OCI-LY7 (cell line): ENCODE measurements around the gene MAML1. TPM values are rescaled to one million over a fixed set of nuclear protein-coding genes. Genes with fewer than 3 reads are reported as not detected.
A peak's percentile ranks its signal among the peaks of the same experiment; 100 is the strongest.

Experiments used
- BruUV-seq: library from RNA; stranded (reverse); fragments of 400-500 nt; replicated peaks from 2 replicates; lab custom pipeline; 2021; lab: Mats Ljungman, UMichigan
- CTCF ChIA-PET: fragments of 300-600 bp; sonication (Branson Sonifier 250); formaldehyde crosslinking; loops from one replicate; lab custom pipeline; 2022; ENCODE audit warnings: antibody characterized with exemption; ENCODE audit not compliant: unreplicated experiment; lab: Charles Lee
- POLR2A ChIA-PET: fragments of 300-600 bp; sonication (Branson Sonifier 250); formaldehyde crosslinking; loops from one replicate; lab custom pipeline; 2022; ENCODE audit warnings: antibody characterized with exemption; lab: Charles Lee
- DNase-seq: peaks from one replicate; pipeline ENCODE4 v3.0.0-alpha.2; 2015; ENCODE audit warnings: low spot score
- H2AFZ ChIP-seq: fragments of 200-600 bp; sonication (generic), shearing (Covaris generic); 2 replicates; pipeline ENCODE4 v1.6.1; 2014; ENCODE audit warnings: mild to moderate bottlenecking, antibody characterized with exemption, low read length, moderate library complexity
- H3K27ac ChIP-seq: fragments of 200-600 bp; sonication (generic); 2 replicates; pipeline ENCODE4 v1.5.1; 2014; ENCODE audit warnings: mixed run types, low read depth, mild to moderate bottlenecking, moderate library complexity, low read length, inconsistent platforms; ENCODE audit not compliant: poor library complexity, severe bottlenecking
- H3K36me3 ChIP-seq: fragments of 200-600 bp; sonication (generic); 2 replicates; pipeline ENCODE4 v1.6.1; 2014; ENCODE audit warnings: mild to moderate bottlenecking, antibody characterized with exemption, low read length, moderate library complexity, mixed read lengths; ENCODE audit not compliant: insufficient read depth
- H3K4me1 ChIP-seq: fragments of 200-600 bp; sonication (generic); 2 replicates; pipeline ENCODE4 v1.5.1; 2014; ENCODE audit warnings: mild to moderate bottlenecking, low read length; ENCODE audit not compliant: insufficient read depth, poor library complexity, severe bottlenecking
- H3K4me2 ChIP-seq: fragments of 200-600 bp; sonication (generic); 2 replicates; pipeline ENCODE4 v1.6.1; 2014; ENCODE audit warnings: mild to moderate bottlenecking, low read length
- H3K4me3 ChIP-seq: fragments of 200-600 bp; sonication (generic); 2 replicates; pipeline ENCODE4 v1.5.1; 2014; ENCODE audit warnings: mild to moderate bottlenecking, low read depth, low read length; ENCODE audit not compliant: poor library complexity, severe bottlenecking
- H3K79me2 ChIP-seq: fragments of 200-600 bp; sonication (generic); 2 replicates; pipeline ENCODE4 v1.6.1; 2016; ENCODE audit warnings: low read depth, mild to moderate bottlenecking, low read length, moderate library complexity, mixed read lengths; ENCODE audit not compliant: insufficient read depth
- H3K9me2 ChIP-seq: fragments of 200-600 bp; sonication (generic); 2 replicates; pipeline ENCODE4 v1.6.1; 2016; ENCODE audit warnings: mild to moderate bottlenecking, low read length, mixed read lengths; ENCODE audit not compliant: insufficient read depth
- H3K9me3 ChIP-seq: fragments of 200-600 bp; sonication (generic); 2 replicates; pipeline ENCODE4 v1.6.1; 2014; ENCODE audit warnings: mild to moderate bottlenecking, mixed run types, low read length, mixed read lengths
- H4K20me1 ChIP-seq: fragments of 200-600 bp; sonication (generic); 2 replicates; pipeline ENCODE4 v1.6.1; 2014; ENCODE audit warnings: mild to moderate bottlenecking, antibody characterized with exemption, low read length, moderate library complexity, mixed read lengths; ENCODE audit not compliant: insufficient read depth
- EZH2phosphoT487 ChIP-seq: fragments of 200-600 bp; sonication (generic); IDR thresholded peaks from 2 replicates; pipeline ENCODE4 v1.6.1; 2018; ENCODE audit warnings: low read depth, borderline replicate concordance, mild to moderate bottlenecking, mixed run types, antibody characterized with exemption, low read length, moderate library complexity, mixed read lengths
- intact Hi-C: fragments of 100-400 bp; cut with micrococcal nuclease; formaldehyde crosslinking; loops from one replicate; pipeline ENCODE4 v1.10.0; 2022; ENCODE audit not compliant: unreplicated experiment
- total RNA-seq, 2 experiments: library from RNA; depleted of rRNA in 1 of 2; stranded (reverse); fragments of >200 nt in 1 of 2; shearing (Covaris generic) in 1 of 2; gene quantifications; 2 replicates each; pipeline ENCODE4 v1.2.3, GENCODE V29; 2014 to 2022
- TF ChIP-seq, protein P1 (sequence below): fragments of 200-600 bp; sonication (generic); conservative IDR thresholded peaks from 2 replicates; pipeline ENCODE4 v1.5.1; 2014; ENCODE audit warnings: mild to moderate bottlenecking, antibody characterized with exemption, low read length, moderate library complexity, mixed read lengths

The MAML1 gene
- total RNA-seq, 2 experiments from 2014 or later = 17.0 to 27.4 TPM

DNA sequence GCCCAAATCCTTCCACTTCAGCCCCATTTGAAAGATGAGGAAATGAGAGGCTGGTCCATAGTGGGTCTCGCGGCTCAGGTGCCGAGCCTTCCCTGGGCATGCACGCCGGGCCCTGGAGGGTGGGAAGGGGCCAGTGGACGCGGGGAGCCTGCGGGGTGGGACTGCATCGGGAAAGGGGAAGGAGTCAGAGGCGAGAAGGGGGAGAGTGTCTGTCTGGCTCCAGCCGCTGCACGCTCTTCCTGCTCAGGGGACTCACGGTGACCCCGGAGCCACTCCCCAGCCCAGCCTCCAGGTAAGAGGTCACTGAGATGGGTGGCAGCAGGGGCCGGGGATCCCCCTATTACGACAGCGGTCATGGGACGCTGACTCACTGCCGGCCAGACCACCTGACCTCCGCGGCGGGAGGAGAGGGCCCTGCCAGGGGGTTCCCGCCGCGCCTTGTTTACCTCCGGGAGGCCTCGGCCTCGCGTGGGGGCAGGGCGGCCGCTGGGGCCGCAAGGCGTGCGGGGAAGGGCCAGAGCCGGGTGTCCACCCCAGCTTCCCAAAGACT is 86.2 kb downstream of the MAML1 start:
- peak overlapping the region; percentile 43; the same call in 1 of the 2 replicates for H2AFZ ChIP-seq
- DNase-seq = peak; percentile 87
- H3K9me3 ChIP-seq = no peaks in the 10 kb centered on the region
- H3K4me1 ChIP-seq = peaks cover 32% of the 10 kb centered on the region
- intact Hi-C loops = loop anchor here (1.0 kb wide), 1 partner anchor 13 kb away; the partner anchor contains the start of gene MGAT4B
- peaks cover 4% of the 10 kb centered on the region; the same call in 1 of the 2 replicates for H4K20me1 ChIP-seq
- peaks cover 11% of the 10 kb centered on the region for H3K36me3 ChIP-seq
- TF ChIP-seq, protein P1, sequence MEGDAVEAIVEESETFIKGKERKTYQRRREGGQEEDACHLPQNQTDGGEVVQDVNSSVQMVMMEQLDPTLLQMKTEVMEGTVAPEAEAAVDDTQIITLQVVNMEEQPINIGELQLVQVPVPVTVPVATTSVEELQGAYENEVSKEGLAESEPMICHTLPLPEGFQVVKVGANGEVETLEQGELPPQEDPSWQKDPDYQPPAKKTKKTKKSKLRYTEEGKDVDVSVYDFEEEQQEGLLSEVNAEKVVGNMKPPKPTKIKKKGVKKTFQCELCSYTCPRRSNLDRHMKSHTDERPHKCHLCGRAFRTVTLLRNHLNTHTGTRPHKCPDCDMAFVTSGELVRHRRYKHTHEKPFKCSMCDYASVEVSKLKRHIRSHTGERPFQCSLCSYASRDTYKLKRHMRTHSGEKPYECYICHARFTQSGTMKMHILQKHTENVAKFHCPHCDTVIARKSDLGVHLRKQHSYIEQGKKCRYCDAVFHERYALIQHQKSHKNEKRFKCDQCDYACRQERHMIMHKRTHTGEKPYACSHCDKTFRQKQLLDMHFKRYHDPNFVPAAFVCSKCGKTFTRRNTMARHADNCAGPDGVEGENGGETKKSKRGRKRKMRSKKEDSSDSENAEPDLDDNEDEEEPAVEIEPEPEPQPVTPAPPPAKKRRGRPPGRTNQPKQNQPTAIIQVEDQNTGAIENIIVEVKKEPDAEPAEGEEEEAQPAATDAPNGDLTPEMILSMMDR = no peak
- TF ChIP-seq EZH2phosphoT487 = no peak
- H3K4me2 ChIP-seq = peak overlapping the region; percentile 95
- ChIA-PET CTCF (interaction anchor here (0.6 kb wide), 1 partner anchor 32 kb away, joined by 4 read pairs; no protein-coding TSS in a partner anchor), POLR2A (interaction anchor here (0.8 to 1.6 kb wide), 4 partner anchors 7 to 95 kb away, joined by 3 to 5 read pairs (median 3); no protein-coding TSS in a partner anchor)
- peak overlapping the region; percentile 59 for H3K27ac ChIP-seq
- BruUV-seq = no TSS peak
- peak overlapping the region; percentile 99 for H3K4me3 ChIP-seq
- peaks cover 22% of the 10 kb centered on the region; the same call in 1 of the 2 replicates for H3K79me2 ChIP-seq
- H3K9me2 ChIP-seq = no peaks in the 10 kb centered on the region

DNA sequence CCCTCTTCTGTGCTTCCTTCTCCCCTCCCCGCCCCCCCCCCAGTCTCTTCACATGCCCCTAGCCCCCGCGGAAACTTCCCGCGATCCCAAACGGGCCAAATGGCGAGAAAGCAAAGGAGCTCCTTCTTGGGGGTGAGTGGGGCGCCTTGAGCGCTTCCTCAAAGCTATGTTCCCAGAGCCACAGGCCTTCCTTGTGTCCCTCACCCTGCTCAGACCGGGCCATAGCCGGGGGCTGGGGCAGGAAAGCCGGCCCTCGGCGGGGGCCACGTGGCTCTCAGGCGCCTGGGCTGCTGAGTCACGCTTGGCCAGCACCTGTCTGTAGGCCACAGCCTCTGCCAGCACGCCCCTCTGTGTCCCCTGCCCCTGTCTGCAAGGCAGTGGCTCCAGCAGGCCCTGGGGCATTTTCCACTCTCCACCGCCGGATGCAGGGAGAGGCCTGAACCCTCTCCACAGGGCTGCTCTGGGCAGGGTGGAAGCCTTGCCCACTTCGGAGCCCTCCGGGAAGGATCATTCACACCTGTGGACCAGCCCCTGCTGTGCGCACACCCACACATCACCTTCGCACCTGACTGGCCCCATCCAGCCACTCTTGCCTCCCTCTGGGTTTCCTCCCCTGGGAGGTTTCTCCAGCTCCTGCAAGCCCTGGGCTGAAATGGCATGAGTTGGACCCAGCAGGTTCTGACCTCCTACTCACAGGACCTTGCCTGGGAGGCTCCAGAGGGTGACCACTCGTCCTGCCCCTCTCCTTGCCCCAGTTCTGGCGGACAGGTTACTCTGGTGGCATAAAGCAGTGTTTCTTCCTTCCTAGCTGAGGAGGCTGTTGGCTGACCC is 86.9 kb downstream of the MAML1 start:
- peaks cover 18% of the 10 kb centered on the region for H3K36me3 ChIP-seq
- POLR2A ChIA-PET = interaction anchor here (0.8 to 1.6 kb wide), 4 partner anchors 8 to 95 kb away, joined by 3 to 5 read pairs (median 3); no protein-coding TSS in a partner anchor
- H3K4me1 ChIP-seq = peaks cover 32% of the 10 kb centered on the region
- no peaks in the 10 kb centered on the region for H3K9me2 ChIP-seq
- peaks cover 4% of the 10 kb centered on the region; the same call in 1 of the 2 replicates for H4K20me1 ChIP-seq
- no peak for TF ChIP-seq EZH2phosphoT487
- TF ChIP-seq, protein P1 = no peak
- intact Hi-C loops = loop anchor here (1.0 to 10.0 kb wide), 3 partner anchors 13 to 675 kb away; partner anchors contain the start of genes CNOT6, MGAT4B and MRNIP
- H3K27ac ChIP-seq = peak overlapping the region; percentile 59
- H3K4me2 ChIP-seq = peak overlapping the region; percentile 95
- no peaks in the 10 kb centered on the region for H3K9me3 ChIP-seq
- DNase-seq = peak; percentile 47
- CTCF ChIA-PET = interaction anchor here (0.6 kb wide), 1 partner anchor 31 kb away, joined by 4 read pairs; no protein-coding TSS in a partner anchor
- BruUV-seq = no TSS peak
- peaks cover 22% of the 10 kb centered on the region; the same call in 1 of the 2 replicates for H3K79me2 ChIP-seq
- peak overlapping the region; percentile 43; the same call in 1 of the 2 replicates for H2AFZ ChIP-seq
- H3K4me3 ChIP-seq = peak overlapping the region; percentile 99
